ENCODE measurements around the gene TOX2.
A peak's percentile ranks its signal among the peaks of the same experiment; 100 is the strongest.

- TF ChIP-seq CTCF (IDR thresholded peaks at IDR 0.05; ENCODE audit: low read depth, low read length) (peak; percentile 0), POLR2A (IDR thresholded peaks at IDR 0.05; ENCODE audit: extremely low read depth, insufficient read length) (no peak), MYC (IDR thresholded peaks at IDR 0.05; ENCODE audit: low read depth, low read length) (no peak), MAX (IDR thresholded peaks at IDR 0.05; ENCODE audit: low read depth, low read length) (no peak)
Observed at GRCh38 chr20:44091026-44091425, 176.4 kb downstream of the TOX2 start.
